ENCODE results near the gene C9orf57. TPM values are rescaled to one million over a fixed set of nuclear protein-coding genes. Genes with fewer than 3 reads are reported as not detected.

The C9orf57 gene
- total and polyA plus RNA-seq, 9 of the 15 experiments (the other 6 are each of a cell fraction or from before 2014, with no cell fraction given) = not detected

DNA sequence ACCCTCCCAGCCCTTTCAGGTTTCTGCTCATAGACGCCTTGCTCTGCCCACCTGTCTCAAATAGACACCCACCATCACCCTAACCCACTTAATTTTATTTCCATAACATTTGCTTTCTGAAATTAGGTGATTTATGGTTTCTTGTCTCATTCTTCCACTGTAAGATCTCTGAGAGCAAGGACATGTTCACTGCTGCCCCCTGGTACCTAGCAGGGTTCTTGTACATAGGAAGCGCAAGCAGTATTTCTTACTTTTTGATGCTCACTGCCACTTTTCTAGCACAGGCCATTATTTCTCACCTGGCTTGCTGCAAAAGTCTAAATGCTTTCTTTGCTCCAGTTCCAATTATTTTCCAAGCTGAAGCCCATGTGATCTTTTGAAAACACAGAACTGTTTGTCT lies 16.8 kb downstream of the C9orf57 start:
- in situ Hi-C loops (cut with MboI) (no loop called here), intact Hi-C loops (cut with micrococcal nuclease) (no loop called here)
- Histone ChIP-seq H3K27ac (ENCODE audit: extremely low read depth, low read depth, low read length) (no peak overlapping the region), H4K20me1 (replicated peaks; ENCODE audit: control insufficient read depth, insufficient read depth, low read length) (no peaks in the 10 kb centered on the region), H3K4me3 (no peak overlapping the region), H3K4me1 (replicated peaks in 1 of 2; ENCODE audit: control insufficient read depth in 2 of 2, insufficient read depth in 2 of 2, low read length in 2 of 2) (no peaks in the 10 kb centered on the region), H3K36me3 (ENCODE audit: control insufficient read depth, insufficient read depth, low read length) (no peaks in the 10 kb centered on the region), H3K9me3 (replicated peaks; ENCODE audit: control insufficient read depth, insufficient read depth, low read depth, low read length) (no peaks in the 10 kb centered on the region; the same call in 1 of the 2 replicates), H3K9ac (ENCODE audit: insufficient read depth in 1 of 2, low read depth in 2 of 2, low read length in 2 of 2) (no peak overlapping the region), H3K27me3 (ENCODE audit: control insufficient read depth in 2 of 2, insufficient read depth in 2 of 2, low read length in 2 of 2) (peaks cover 0 to 19% of the 10 kb centered on the region in 2 experiments; a peak in 4 of 5 replicates), H3K4me2 (ENCODE audit: insufficient read depth, low read length) (no peak overlapping the region), H2AFZ (ENCODE audit: low read depth, low read length) (no peak overlapping the region), H3K79me2 (ENCODE audit: control insufficient read depth, insufficient read depth, low read length) (no peaks in the 10 kb centered on the region), H3K9me1 (ENCODE audit: control insufficient read depth, insufficient read depth, low read length) (no peaks in the 10 kb centered on the region)
- ATAC-seq (no peak), FAIRE-seq (no peak), DNase-seq (ENCODE audit: extremely low read depth in 1 of 4, low spot score in 3 of 4) (no peak)
- WGBS (ENCODE audit: insufficient coverage, low coverage, missing lambda C conversion rate) = 6% methylated on average over 2 of the region's 2 CpGs
- ChIA-PET POLR2A (no interaction called here), CTCF (ENCODE audit: low intra/inter-chr PET ratio) (no interaction called here)
- TF ChIP-seq SP2 (IDR thresholded peaks at IDR 0.05; ENCODE audit: extremely low read depth, low read depth, low read length, poor library complexity, severe bottlenecking) = no peak
- no TSS peak for BruUV-seq (replicated peaks)

DNA sequence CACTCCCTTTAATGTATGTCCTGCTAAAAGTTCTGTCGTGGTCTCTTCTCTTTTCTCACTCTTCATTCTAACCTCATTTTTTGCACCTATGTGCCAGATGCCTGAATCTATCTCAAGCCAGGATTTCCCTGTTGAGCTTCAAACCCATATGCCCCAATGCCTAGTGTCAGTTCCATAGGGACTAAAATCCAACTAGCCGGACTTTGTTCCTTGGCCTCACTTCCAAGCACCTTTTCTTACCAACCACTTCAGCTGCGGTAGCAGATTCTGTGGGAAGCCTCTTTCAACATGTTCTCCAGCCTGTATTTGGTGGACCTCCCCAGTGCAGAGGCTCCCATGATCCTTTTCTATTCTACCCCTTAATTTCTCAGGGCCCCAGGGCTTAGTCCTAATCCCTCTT lies 17.5 kb downstream of the C9orf57 start:
- H2AFZ ChIP-seq (ENCODE audit: low read depth, low read length) = no peak overlapping the region
- TF ChIP-seq, protein P1, sequence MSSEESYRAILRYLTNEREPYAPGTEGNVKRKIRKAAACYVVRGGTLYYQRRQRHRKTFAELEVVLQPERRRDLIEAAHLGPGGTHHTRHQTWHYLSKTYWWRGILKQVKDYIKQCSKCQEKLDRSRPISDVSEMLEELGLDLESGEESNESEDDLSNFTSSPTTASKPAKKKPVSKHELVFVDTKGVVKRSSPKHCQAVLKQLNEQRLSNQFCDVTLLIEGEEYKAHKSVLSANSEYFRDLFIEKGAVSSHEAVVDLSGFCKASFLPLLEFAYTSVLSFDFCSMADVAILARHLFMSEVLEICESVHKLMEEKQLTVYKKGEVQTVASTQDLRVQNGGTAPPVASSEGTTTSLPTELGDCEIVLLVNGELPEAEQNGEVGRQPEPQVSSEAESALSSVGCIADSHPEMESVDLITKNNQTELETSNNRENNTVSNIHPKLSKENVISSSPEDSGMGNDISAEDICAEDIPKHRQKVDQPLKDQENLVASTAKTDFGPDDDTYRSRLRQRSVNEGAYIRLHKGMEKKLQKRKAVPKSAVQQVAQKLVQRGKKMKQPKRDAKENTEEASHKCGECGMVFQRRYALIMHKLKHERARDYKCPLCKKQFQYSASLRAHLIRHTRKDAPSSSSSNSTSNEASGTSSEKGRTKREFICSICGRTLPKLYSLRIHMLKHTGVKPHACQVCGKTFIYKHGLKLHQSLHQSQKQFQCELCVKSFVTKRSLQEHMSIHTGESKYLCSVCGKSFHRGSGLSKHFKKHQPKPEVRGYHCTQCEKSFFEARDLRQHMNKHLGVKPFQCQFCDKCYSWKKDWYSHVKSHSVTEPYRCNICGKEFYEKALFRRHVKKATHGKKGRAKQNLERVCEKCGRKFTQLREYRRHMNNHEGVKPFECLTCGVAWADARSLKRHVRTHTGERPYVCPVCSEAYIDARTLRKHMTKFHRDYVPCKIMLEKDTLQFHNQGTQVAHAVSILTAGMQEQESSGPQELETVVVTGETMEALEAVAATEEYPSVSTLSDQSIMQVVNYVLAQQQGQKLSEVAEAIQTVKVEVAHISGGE (CRISPR knock-in tag; IDR thresholded peaks at IDR 0.05) = no peak
- TF ChIP-seq PRMT5 (CRISPR knock-in tag; IDR thresholded peaks at IDR 0.05) (no peak), STAT5A (IDR thresholded peaks at IDR 0.05; ENCODE audit: borderline replicate concordance, low read length) (no peak), ZNF212 (CRISPR knock-in tag; IDR thresholded peaks at IDR 0.05) (no peak), HMG20B (CRISPR knock-in tag; IDR thresholded peaks at IDR 0.05) (no peak), MEF2D (tag; conservative IDR thresholded peaks at IDR 0.05; ENCODE audit: low read depth) (no peak), PCBP1 (IDR thresholded peaks at IDR 0.05; ENCODE audit: low read depth, low read length, poor library complexity, severe bottlenecking) (no peak), ZNF79 (CRISPR knock-in tag; IDR thresholded peaks at IDR 0.05; ENCODE audit: low read depth) (no peak), TRIM28 (IDR thresholded peaks at IDR 0.05) (no peak), ZNF699 (CRISPR knock-in tag; IDR thresholded peaks at IDR 0.05; ENCODE audit: insufficient replicate concordance) (no peak)
- TF ChIP-seq, protein P2, sequence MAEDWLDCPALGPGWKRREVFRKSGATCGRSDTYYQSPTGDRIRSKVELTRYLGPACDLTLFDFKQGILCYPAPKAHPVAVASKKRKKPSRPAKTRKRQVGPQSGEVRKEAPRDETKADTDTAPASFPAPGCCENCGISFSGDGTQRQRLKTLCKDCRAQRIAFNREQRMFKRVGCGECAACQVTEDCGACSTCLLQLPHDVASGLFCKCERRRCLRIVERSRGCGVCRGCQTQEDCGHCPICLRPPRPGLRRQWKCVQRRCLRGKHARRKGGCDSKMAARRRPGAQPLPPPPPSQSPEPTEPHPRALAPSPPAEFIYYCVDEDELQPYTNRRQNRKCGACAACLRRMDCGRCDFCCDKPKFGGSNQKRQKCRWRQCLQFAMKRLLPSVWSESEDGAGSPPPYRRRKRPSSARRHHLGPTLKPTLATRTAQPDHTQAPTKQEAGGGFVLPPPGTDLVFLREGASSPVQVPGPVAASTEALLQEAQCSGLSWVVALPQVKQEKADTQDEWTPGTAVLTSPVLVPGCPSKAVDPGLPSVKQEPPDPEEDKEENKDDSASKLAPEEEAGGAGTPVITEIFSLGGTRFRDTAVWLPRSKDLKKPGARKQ (CRISPR knock-in tag; IDR thresholded peaks at IDR 0.05) = no peak

More for the DNA sequence above, 17.5 kb downstream of the C9orf57 start:
- no peaks in the 10 kb centered on the region for H3K9me1 ChIP-seq (ENCODE audit: control insufficient read depth, insufficient read depth, low read length)
- no peak overlapping the region for H3K4me2 ChIP-seq (ENCODE audit: insufficient read depth, low read length)
- no peak overlapping the region for H3K4me3 ChIP-seq
- WGBS (ENCODE audit: insufficient coverage, low coverage, missing lambda C conversion rate) = 2% methylated on average over 3 of the region's 3 CpGs
- ChIA-PET CTCF (ENCODE audit: low intra/inter-chr PET ratio) (no interaction called here), POLR2A (no interaction called here)
- DNase-seq (ENCODE audit: extremely low read depth in 1 of 4, low spot score in 3 of 4) = no peak
- H3K9ac ChIP-seq (ENCODE audit: insufficient read depth in 1 of 2, low read depth in 2 of 2, low read length in 2 of 2) = no peak overlapping the region
- intact Hi-C loops (cut with micrococcal nuclease) (no loop called here), in situ Hi-C loops (cut with MboI) (no loop called here)
- H3K4me1 ChIP-seq (replicated peaks in 1 of 2; ENCODE audit: control insufficient read depth in 2 of 2, insufficient read depth in 2 of 2, low read length in 2 of 2) = no peaks in the 10 kb centered on the region
- H4K20me1 ChIP-seq (replicated peaks; ENCODE audit: control insufficient read depth, insufficient read depth, low read length) = no peaks in the 10 kb centered on the region
- no peaks in the 10 kb centered on the region; the same call in 1 of the 2 replicates for H3K9me3 ChIP-seq (replicated peaks; ENCODE audit: control insufficient read depth, insufficient read depth, low read depth, low read length)
- no peak overlapping the region for H3K27ac ChIP-seq (ENCODE audit: extremely low read depth, low read depth, low read length)
- no peaks in the 10 kb centered on the region for H3K36me3 ChIP-seq (ENCODE audit: control insufficient read depth, insufficient read depth, low read length)
- FAIRE-seq = no peak
- ATAC-seq = no peak
- no TSS peak for BruUV-seq (replicated peaks)
- H3K27me3 ChIP-seq (ENCODE audit: control insufficient read depth in 2 of 2, insufficient read depth in 2 of 2, low read length in 2 of 2) = peaks cover 0 to 14% of the 10 kb centered on the region in 2 experiments; a peak in 4 of 5 replicates
- no peaks in the 10 kb centered on the region for H3K79me2 ChIP-seq (ENCODE audit: control insufficient read depth, insufficient read depth, low read length)

Measured in K562 (cell line).